Natural killer cell (primary cell): ENCODE data around the gene B4GAT1. TPM values are rescaled to one million over a fixed set of nuclear protein-coding genes. Genes with fewer than 3 reads are reported as not detected.

Experiments
- ATAC-seq, 3 donors: fragments of 150-1000 bp in 2 of 3; fragments of 200-7000 bp in 1 of 3; cut with Tn5 transposase; 1 replicate in 1 of 3; 2 replicates in 2 of 3; pipeline ENCODE4 v1.10.0; 2021; ENCODE audit warnings: mild to moderate bottlenecking in 2 of 3, moderate library complexity in 2 of 3
- DNase-seq, 2 donors: peaks; one replicate each; pipeline versions ENCODE4 v3.0.0 to v3.0.0-alpha.2; 2013 to 2021; ENCODE audit warnings: mixed read lengths in 1 of 2
- H3K27ac ChIP-seq: one replicate; pipeline ENCODE4 v1.5.1; 2013; ENCODE audit warnings: mild to moderate bottlenecking, low read length
- H3K27me3 ChIP-seq: one replicate; pipeline ENCODE4 v1.6.1; 2013; ENCODE audit warnings: low read length; ENCODE audit not compliant: control insufficient read depth, insufficient read depth
- H3K36me3 ChIP-seq: one replicate; pipeline ENCODE4 v1.6.1; 2013; ENCODE audit warnings: low read length; ENCODE audit not compliant: control insufficient read depth, insufficient read depth
- H3K4me1 ChIP-seq: one replicate; pipeline ENCODE4 v1.6.1; 2013; ENCODE audit warnings: low read length; ENCODE audit not compliant: control insufficient read depth, insufficient read depth
- H3K4me3 ChIP-seq: one replicate; pipeline ENCODE4 v1.5.1; 2013; ENCODE audit warnings: low read length
- H3K9me3 ChIP-seq: one replicate; pipeline ENCODE4 v1.6.1; 2013; ENCODE audit warnings: low read length; ENCODE audit not compliant: control insufficient read depth, insufficient read depth
- H3K27ac Mint-ChIP-seq, 2 donors: one replicate each; pipeline ENCODE4 v1.8.0; 2022; ENCODE audit warnings: mild to moderate bottlenecking in 2 of 2, mixed read lengths in 2 of 2, moderate library complexity in 1 of 2
- H3K27me3 Mint-ChIP-seq, 2 donors: one replicate each; pipeline ENCODE4 v1.8.0; 2022; ENCODE audit warnings: low read depth in 2 of 2, mixed read lengths in 2 of 2
- H3K36me3 Mint-ChIP-seq: one replicate; pipeline ENCODE4 v1.8.0; 2022; ENCODE audit warnings: mixed read lengths
- H3K4me1 Mint-ChIP-seq, 2 donors: one replicate each; pipeline ENCODE4 v1.8.0; 2022; ENCODE audit warnings: mixed read lengths in 2 of 2
- H3K4me3 Mint-ChIP-seq: one replicate; pipeline ENCODE4 v1.8.0; 2022; ENCODE audit warnings: mild to moderate bottlenecking, moderate library complexity, mixed read lengths
- H3K9me3 Mint-ChIP-seq, 2 donors: one replicate each; pipeline ENCODE4 v1.8.0; 2022; ENCODE audit warnings: mixed read lengths in 2 of 2
- CTCF ChIP-seq: fragments of 200-600 bp; IDR thresholded peaks from one replicate; pipeline ENCODE4 v1.8.0; 2022; ENCODE audit warnings: antibody characterized with exemption
- WGBS: methylation state at CpG from one replicate; pipeline ENCODE4 v1.1.7; 2013; ENCODE audit warnings: missing lambda C conversion rate; ENCODE audit not compliant: insufficient coverage; 5-methylcytosine and 5-hydroxymethylcytosine counted together
- intact Hi-C: fragments of 100-400 bp; cut with micrococcal nuclease; formaldehyde crosslinking; loops from one replicate; pipeline ENCODE4 v1.14.2; 2022
- total RNA-seq, 4 donors: library from RNA; stranded (reverse); fragments of 120-200 nt in 1 of 4; gene quantifications; one replicate each; pipeline versions ENCODE4 v1.2.3 to v1.2.4, GENCODE V29; 2013 to 2022

The B4GAT1 gene
- total RNA-seq, 3 donors from 2014 or later (not counting 1 experiment from before 2014, with no cell fraction given), result 2.0 to 4.2 (median 2.5) TPM

GRCh38 chr11:66373265-66373664 is 25.8 kb upstream of the B4GAT1 start:
- H3K27me3 ChIP-seq, result no peaks in the 10 kb centered on the region
- Mint-ChIP-seq H3K36me3 (no peaks in the 10 kb centered on the region), H3K4me1 (no peaks in the 10 kb centered on the region), H3K9me3 (no peaks in the 10 kb centered on the region), H3K27me3 (peaks cover 6 to 9% of the 10 kb centered on the region in 2 donors), H3K4me3 (peak overlapping the region; percentile 47), H3K27ac (no peak overlapping the region)
- ATAC-seq (no peak), DNase-seq (no peak)
- H3K4me3 ChIP-seq, result no peak overlapping the region
- H3K4me1 ChIP-seq, result peaks cover 15% of the 10 kb centered on the region
- 90% methylated on average over 5 of the region's 5 CpGs for WGBS
- intact Hi-C loops, result no loop called here
- H3K27ac ChIP-seq, result no peak overlapping the region
- no peaks in the 10 kb centered on the region for H3K9me3 ChIP-seq
- H3K36me3 ChIP-seq, result no peaks in the 10 kb centered on the region
- no peak for TF ChIP-seq CTCF

GRCh38 chr11:66371627-66372415 is 24.4 kb upstream of the B4GAT1 start, which contains the start of gene SLC29A2:
Gene SLC29A2, minus strand, starts transcription at chr11:66371760. Its CDS starts 169 bp downstream, at chr11:66371591.
- peak; percentile 66 to 76 (median 67) for ATAC-seq
- H3K36me3 Mint-ChIP-seq, result no peaks in the 10 kb centered on the region
- H3K27me3 Mint-ChIP-seq, result peaks cover 0 to 10% of the 10 kb centered on the region in 2 donors
- peak; percentile 31 to 85 for DNase-seq
- peak within 1 kb of the TSS; percentile 21 to 42 for H3K27ac Mint-ChIP-seq
- peak within 1 kb of the TSS; percentile 89 for H3K4me3 Mint-ChIP-seq
- Histone ChIP-seq H3K4me1 (peaks cover 15% of the 10 kb centered on the region), H3K36me3 (no peaks in the 10 kb centered on the region), H3K27ac (peak within 1 kb of the TSS; percentile 37), H3K27me3 (no peaks in the 10 kb centered on the region), H3K9me3 (no peaks in the 10 kb centered on the region), H3K4me3 (peak within 1 kb of the TSS; percentile 70)
- under 1% methylated on average over 69 of the region's 72 CpGs for WGBS
- no peak for TF ChIP-seq CTCF
- intact Hi-C loops, result no loop called here
- H3K4me1 Mint-ChIP-seq, result no peaks in the 10 kb centered on the region
- no peaks in the 10 kb centered on the region for H3K9me3 Mint-ChIP-seq

- intact Hi-C loops, result no loop called here
- ATAC-seq, result no peak
Observed at GRCh38 chr11:66369073-66369894, 21.9 kb upstream of the B4GAT1 start.

More at GRCh38 chr11:66369073-66369894, 21.9 kb upstream of the B4GAT1 start:
- Mint-ChIP-seq H3K4me1 (no peaks in the 10 kb centered on the region), H3K4me3 (peak overlapping the region; percentile 17), H3K27ac (no peak overlapping the region), H3K36me3 (no peaks in the 10 kb centered on the region), H3K9me3 (no peaks in the 10 kb centered on the region), H3K27me3 (peaks cover 0 to 7% of the 10 kb centered on the region in 2 donors)
- no peaks in the 10 kb centered on the region for H3K9me3 ChIP-seq
- WGBS, result 96% methylated on average over 24 of the region's 25 CpGs
- H3K4me1 ChIP-seq, result peaks cover 15% of the 10 kb centered on the region
- H3K36me3 ChIP-seq, result no peaks in the 10 kb centered on the region
- no peak overlapping the region for H3K27ac ChIP-seq
- H3K4me3 ChIP-seq, result no peak overlapping the region
- no peak for DNase-seq
- no peaks in the 10 kb centered on the region for H3K27me3 ChIP-seq
- TF ChIP-seq CTCF, result no peak
